ENCODE measurements around the gene FOSL1.

DNA sequence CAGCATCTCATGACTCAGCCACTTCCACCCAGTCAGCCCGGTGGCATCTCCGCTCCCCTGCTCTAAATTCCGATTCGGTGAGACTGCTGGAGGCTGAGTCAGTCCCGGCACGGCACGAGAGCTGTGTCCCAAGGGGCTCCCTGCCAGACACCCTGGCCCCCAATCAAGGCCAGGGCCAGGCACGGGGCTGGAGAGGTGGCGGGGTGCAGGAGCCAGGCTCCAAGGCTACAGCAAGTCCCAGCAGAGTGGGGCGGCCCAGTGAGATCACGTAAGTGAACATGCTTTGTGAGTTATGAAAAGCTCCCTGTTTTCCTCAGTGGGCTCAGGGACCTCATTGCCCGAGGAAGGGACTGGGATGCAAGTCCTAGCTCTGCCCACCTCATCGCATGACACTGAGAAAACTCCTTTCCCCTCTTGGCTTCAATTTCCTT lies 15.6 kb upstream of the FOSL1 start:
- TF ChIP-seq POLR2A (IDR thresholded peaks at IDR 0.05): peak in 1 of 4 donors; percentile 24
- TF ChIP-seq, protein P1, sequence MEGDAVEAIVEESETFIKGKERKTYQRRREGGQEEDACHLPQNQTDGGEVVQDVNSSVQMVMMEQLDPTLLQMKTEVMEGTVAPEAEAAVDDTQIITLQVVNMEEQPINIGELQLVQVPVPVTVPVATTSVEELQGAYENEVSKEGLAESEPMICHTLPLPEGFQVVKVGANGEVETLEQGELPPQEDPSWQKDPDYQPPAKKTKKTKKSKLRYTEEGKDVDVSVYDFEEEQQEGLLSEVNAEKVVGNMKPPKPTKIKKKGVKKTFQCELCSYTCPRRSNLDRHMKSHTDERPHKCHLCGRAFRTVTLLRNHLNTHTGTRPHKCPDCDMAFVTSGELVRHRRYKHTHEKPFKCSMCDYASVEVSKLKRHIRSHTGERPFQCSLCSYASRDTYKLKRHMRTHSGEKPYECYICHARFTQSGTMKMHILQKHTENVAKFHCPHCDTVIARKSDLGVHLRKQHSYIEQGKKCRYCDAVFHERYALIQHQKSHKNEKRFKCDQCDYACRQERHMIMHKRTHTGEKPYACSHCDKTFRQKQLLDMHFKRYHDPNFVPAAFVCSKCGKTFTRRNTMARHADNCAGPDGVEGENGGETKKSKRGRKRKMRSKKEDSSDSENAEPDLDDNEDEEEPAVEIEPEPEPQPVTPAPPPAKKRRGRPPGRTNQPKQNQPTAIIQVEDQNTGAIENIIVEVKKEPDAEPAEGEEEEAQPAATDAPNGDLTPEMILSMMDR (IDR thresholded peaks at IDR 0.05): no peak
